ENCODE results near the gene TEX264. TPM values are rescaled to one million over a fixed set of nuclear protein-coding genes. Genes with fewer than 3 reads are reported as not detected.

Gene TEX264
- total and polyA plus RNA-seq, 5 donors from 2014 or later, result 47.0 to 165 (median 135) TPM

DNA sequence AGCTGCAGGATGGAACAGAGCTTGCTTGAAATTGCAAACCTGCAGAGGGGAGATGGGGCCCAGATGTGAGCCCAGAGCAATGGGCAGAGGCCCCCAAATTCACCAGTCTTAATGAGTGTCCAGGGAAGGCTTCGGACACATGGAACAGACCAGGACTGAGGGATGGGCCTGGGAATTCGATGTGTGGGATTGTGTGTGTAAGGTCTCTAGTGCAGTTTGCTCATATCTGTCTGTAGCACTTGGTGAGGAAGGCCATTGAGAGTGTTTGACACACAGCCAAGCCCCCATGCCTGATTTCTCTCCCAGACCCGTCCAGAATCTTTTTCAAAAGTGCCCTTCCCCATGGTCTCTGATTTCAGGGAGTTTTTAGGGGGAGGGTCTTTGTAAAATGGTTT, 17.2 kb downstream of the TEX264 start:
- H3K27me3 Mint-ChIP-seq, result no peaks in the 10 kb centered on the region
- H3K9me3 ChIP-seq (ENCODE audit: control insufficient read depth in 2 of 2, low read length in 2 of 2), result no peaks in the 10 kb centered on the region
- H3K4me3 Mint-ChIP-seq, result peak overlapping the region in 3 of 4 donors; percentile 31 to 79 (median 63)
- ATAC-seq (ENCODE audit: low read depth in 2 of 2) (no peak), DNase-seq (no peak)
- H3K4me1 ChIP-seq (ENCODE audit: control insufficient read depth, insufficient read depth, low read length, poor library complexity, severe bottlenecking), result peaks cover 76% of the 10 kb centered on the region
- H3K27ac ChIP-seq (ENCODE audit: insufficient read depth, low read length, poor library complexity, severe bottlenecking), result no peak overlapping the region
- H3K36me3 ChIP-seq (ENCODE audit: control insufficient read depth, insufficient read depth, low read length), result peaks cover 56% of the 10 kb centered on the region
- peaks cover 8 to 81% (median 54%) of the 10 kb centered on the region in 4 donors for H3K4me1 Mint-ChIP-seq
- no peaks in the 10 kb centered on the region for H3K9me3 Mint-ChIP-seq
- peaks cover 39% of the 10 kb centered on the region for H3K36me3 Mint-ChIP-seq
- H3K27ac Mint-ChIP-seq, result peak overlapping the region; percentile 71 to 96 (median 76)
- H3K4me3 ChIP-seq (ENCODE audit: low read depth, low read length), result no peak overlapping the region
- no peaks in the 10 kb centered on the region for H3K27me3 ChIP-seq (ENCODE audit: control insufficient read depth, insufficient read depth, low read length)

DNA sequence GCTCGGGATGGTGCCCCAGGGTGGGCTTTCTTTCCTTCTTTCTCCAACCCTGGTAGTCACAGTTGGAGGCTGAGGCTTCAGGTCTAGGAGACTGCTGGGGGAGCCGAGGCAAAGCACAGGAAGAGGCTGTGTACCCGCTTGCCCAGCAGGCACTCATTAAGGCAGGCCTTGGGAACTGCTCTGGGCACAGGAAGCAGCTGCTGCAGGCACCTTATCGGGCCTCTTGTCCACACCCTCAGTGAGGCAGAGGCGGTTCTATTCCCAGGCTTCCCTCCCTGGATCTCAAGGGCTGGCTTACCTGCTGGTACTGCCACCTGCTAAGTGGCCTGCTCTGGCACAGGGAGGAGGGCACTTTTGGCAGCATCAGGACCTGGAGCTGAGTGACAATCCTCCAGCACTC, 20.0 kb downstream of the TEX264 start:
- ATAC-seq (ENCODE audit: low read depth in 2 of 2), result no peak
- DNase-seq, result no peak
- Histone ChIP-seq H3K9me3 (ENCODE audit: control insufficient read depth in 2 of 2, low read length in 2 of 2) (no peaks in the 10 kb centered on the region), H3K4me1 (ENCODE audit: control insufficient read depth, insufficient read depth, low read length, poor library complexity, severe bottlenecking) (peaks cover 48% of the 10 kb centered on the region), H3K36me3 (ENCODE audit: control insufficient read depth, insufficient read depth, low read length) (peaks cover 62% of the 10 kb centered on the region), H3K27ac (ENCODE audit: insufficient read depth, low read length, poor library complexity, severe bottlenecking) (no peak overlapping the region), H3K4me3 (ENCODE audit: low read depth, low read length) (no peak overlapping the region), H3K27me3 (ENCODE audit: control insufficient read depth, insufficient read depth, low read length) (no peaks in the 10 kb centered on the region)
- H3K27me3 Mint-ChIP-seq, result no peaks in the 10 kb centered on the region
- H3K4me3 Mint-ChIP-seq, result no peak overlapping the region
- H3K4me1 Mint-ChIP-seq, result peaks cover 0 to 60% (median 35%) of the 10 kb centered on the region in 4 donors
- H3K36me3 Mint-ChIP-seq, result peaks cover 24% of the 10 kb centered on the region
- peak overlapping the region in 1 of 3 donors; percentile 71 for H3K27ac Mint-ChIP-seq
- H3K9me3 Mint-ChIP-seq, result no peaks in the 10 kb centered on the region

DNA sequence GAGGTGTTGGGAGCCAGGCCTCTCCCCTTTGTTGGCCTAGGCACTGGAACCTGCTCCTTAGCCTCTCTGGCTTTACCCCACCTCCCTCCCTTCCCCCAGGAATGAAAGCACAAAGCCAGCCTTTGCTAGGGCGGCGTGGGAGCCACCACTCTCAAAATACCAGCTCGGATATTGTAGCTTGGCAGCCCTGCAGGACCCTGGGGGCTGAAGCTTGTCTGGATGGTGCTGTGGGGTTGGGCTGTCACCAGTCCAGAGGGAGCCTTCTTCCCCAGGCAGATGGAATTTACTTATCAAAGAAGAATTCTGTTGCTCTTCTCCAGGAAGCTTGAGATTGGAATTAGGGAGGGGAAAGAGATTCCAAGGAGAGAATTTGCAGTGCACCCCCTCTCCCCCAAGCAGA, 20.9 kb downstream of the TEX264 start:
- DNase-seq, result no peak
- H3K36me3 ChIP-seq (ENCODE audit: control insufficient read depth, insufficient read depth, low read length), result peaks cover 69% of the 10 kb centered on the region

DNA sequence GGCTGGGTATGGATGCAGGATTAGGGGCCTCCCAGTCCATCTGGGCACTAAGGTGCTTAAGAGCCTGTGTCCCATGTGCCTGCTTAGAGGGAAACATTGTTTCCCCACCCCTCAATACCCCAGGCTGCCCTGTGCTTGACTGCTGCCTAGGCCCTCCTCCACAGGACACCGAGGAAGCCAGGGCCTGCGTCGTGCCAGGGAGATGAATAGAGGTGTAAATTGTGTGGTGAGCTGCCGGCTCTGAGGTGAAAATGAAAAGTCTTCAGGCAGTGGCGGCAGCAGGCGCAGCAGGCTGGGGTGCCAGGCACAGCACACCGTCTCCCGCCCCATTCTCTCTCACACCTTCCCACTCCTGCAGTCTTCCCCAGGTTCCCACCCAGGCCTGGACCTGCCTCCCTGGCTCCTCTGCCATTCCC, 21.9 kb downstream of the TEX264 start:
- Mint-ChIP-seq H3K36me3 (peaks cover 18% of the 10 kb centered on the region), H3K4me1 (peaks cover 0 to 57% (median 23%) of the 10 kb centered on the region in 4 donors), H3K27me3 (no peaks in the 10 kb centered on the region), H3K4me3 (no peak overlapping the region), H3K27ac (no peak overlapping the region), H3K9me3 (no peaks in the 10 kb centered on the region)
- H3K4me1 ChIP-seq (ENCODE audit: control insufficient read depth, insufficient read depth, low read length, poor library complexity, severe bottlenecking), result peaks cover 28% of the 10 kb centered on the region
- DNase-seq (no peak), ATAC-seq (ENCODE audit: low read depth in 2 of 2) (no peak)
- no peak overlapping the region for H3K27ac ChIP-seq (ENCODE audit: insufficient read depth, low read length, poor library complexity, severe bottlenecking)
- no peak overlapping the region for H3K4me3 ChIP-seq (ENCODE audit: low read depth, low read length)
- no peaks in the 10 kb centered on the region for H3K27me3 ChIP-seq (ENCODE audit: control insufficient read depth, insufficient read depth, low read length)
- no peaks in the 10 kb centered on the region for H3K9me3 ChIP-seq (ENCODE audit: control insufficient read depth in 2 of 2, low read length in 2 of 2)
- H3K36me3 ChIP-seq (ENCODE audit: control insufficient read depth, insufficient read depth, low read length), result peaks cover 76% of the 10 kb centered on the region

More for the DNA sequence above, 20.9 kb downstream of the TEX264 start:
- Histone ChIP-seq H3K27ac (ENCODE audit: insufficient read depth, low read length, poor library complexity, severe bottlenecking) (no peak overlapping the region), H3K4me1 (ENCODE audit: control insufficient read depth, insufficient read depth, low read length, poor library complexity, severe bottlenecking) (peaks cover 38% of the 10 kb centered on the region), H3K27me3 (ENCODE audit: control insufficient read depth, insufficient read depth, low read length) (no peaks in the 10 kb centered on the region), H3K9me3 (ENCODE audit: control insufficient read depth in 2 of 2, low read length in 2 of 2) (no peaks in the 10 kb centered on the region), H3K4me3 (ENCODE audit: low read depth, low read length) (no peak overlapping the region)
- Mint-ChIP-seq H3K27me3 (no peaks in the 10 kb centered on the region), H3K4me3 (no peak overlapping the region), H3K4me1 (peaks cover 0 to 60% (median 27%) of the 10 kb centered on the region in 4 donors), H3K27ac (peak overlapping the region in 1 of 3 donors; percentile 82), H3K9me3 (no peaks in the 10 kb centered on the region), H3K36me3 (peaks cover 21% of the 10 kb centered on the region)
- ATAC-seq (ENCODE audit: low read depth in 2 of 2), result no peak

DNA sequence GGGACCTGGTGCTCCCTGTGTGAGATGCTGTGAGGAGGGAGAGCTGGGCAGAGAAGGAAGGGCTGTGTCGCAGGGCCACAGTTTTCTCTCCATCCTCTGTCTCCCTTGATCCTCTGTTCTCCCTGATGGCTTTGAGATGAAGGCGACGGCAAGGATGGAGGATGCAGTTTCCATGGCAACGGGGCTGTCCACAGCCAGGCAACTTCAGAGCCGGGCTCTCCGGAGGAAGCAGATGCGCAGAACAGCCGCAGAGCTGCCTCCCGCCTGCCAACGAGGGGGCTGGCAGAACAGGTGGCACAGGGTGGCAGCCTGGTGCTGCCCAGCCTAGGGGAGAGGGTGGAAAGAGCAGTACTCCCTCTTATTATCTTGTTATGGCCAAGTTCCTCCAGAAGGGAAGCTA, 25.9 kb downstream of the TEX264 start:
- Histone ChIP-seq H3K9me3 (ENCODE audit: control insufficient read depth in 2 of 2, low read length in 2 of 2) (no peaks in the 10 kb centered on the region), H3K4me1 (ENCODE audit: control insufficient read depth, insufficient read depth, low read length, poor library complexity, severe bottlenecking) (no peaks in the 10 kb centered on the region), H3K36me3 (ENCODE audit: control insufficient read depth, insufficient read depth, low read length) (peaks cover 82% of the 10 kb centered on the region), H3K27ac (ENCODE audit: insufficient read depth, low read length, poor library complexity, severe bottlenecking) (no peak overlapping the region), H3K27me3 (ENCODE audit: control insufficient read depth, insufficient read depth, low read length) (no peaks in the 10 kb centered on the region), H3K4me3 (ENCODE audit: low read depth, low read length) (no peak overlapping the region)
- H3K4me1 Mint-ChIP-seq, result peaks cover 0 to 45% (median 12%) of the 10 kb centered on the region in 4 donors
- peaks cover 0 to 2% (median 0%) of the 10 kb centered on the region in 7 donors for H3K9me3 Mint-ChIP-seq
- DNase-seq, result no peak
- H3K27me3 Mint-ChIP-seq, result no peaks in the 10 kb centered on the region
- no peak overlapping the region for H3K4me3 Mint-ChIP-seq
- peak overlapping the region in 1 of 3 donors; percentile 35 for H3K27ac Mint-ChIP-seq
- H3K36me3 Mint-ChIP-seq, result peaks cover 28% of the 10 kb centered on the region
- ATAC-seq (ENCODE audit: low read depth in 2 of 2), result no peak

DNA sequence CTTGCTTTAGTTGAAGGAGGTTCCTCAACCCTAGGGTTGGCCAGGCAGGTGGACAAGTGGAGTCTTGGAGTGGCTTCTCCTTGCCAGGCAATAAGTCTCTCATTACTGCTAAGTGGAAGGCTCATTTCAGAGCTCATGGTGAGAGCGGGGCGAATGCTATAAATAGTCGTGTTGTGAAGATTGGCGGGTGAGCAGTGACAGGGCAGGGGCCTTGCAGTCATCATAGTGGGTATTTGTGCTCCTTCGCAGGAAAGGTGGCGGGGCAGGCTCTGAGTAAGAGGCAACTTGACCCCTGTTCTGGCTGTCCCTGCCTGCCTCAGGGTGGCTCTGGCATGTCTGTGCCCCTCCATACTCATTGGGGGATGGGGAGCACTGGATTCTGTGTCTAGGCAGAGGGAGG, 27.2 kb downstream of the TEX264 start:
- Histone ChIP-seq H3K27me3 (ENCODE audit: control insufficient read depth, insufficient read depth, low read length) (no peaks in the 10 kb centered on the region), H3K36me3 (ENCODE audit: control insufficient read depth, insufficient read depth, low read length) (peaks cover 73% of the 10 kb centered on the region), H3K9me3 (ENCODE audit: control insufficient read depth in 2 of 2, low read length in 2 of 2) (no peaks in the 10 kb centered on the region), H3K4me1 (ENCODE audit: control insufficient read depth, insufficient read depth, low read length, poor library complexity, severe bottlenecking) (no peaks in the 10 kb centered on the region), H3K27ac (ENCODE audit: insufficient read depth, low read length, poor library complexity, severe bottlenecking) (no peak overlapping the region), H3K4me3 (ENCODE audit: low read depth, low read length) (no peak overlapping the region)
- ATAC-seq (ENCODE audit: low read depth in 2 of 2) (no peak), DNase-seq (no peak)
- H3K27me3 Mint-ChIP-seq, result no peaks in the 10 kb centered on the region
- no peak overlapping the region for H3K4me3 Mint-ChIP-seq
- H3K9me3 Mint-ChIP-seq, result peaks cover 0 to 2% (median 0%) of the 10 kb centered on the region in 7 donors
- peaks cover 0 to 41% (median 12%) of the 10 kb centered on the region in 4 donors for H3K4me1 Mint-ChIP-seq
- peak overlapping the region in 2 of 3 donors; percentile 47 to 82 for H3K27ac Mint-ChIP-seq
- peaks cover 28% of the 10 kb centered on the region for H3K36me3 Mint-ChIP-seq

DNA sequence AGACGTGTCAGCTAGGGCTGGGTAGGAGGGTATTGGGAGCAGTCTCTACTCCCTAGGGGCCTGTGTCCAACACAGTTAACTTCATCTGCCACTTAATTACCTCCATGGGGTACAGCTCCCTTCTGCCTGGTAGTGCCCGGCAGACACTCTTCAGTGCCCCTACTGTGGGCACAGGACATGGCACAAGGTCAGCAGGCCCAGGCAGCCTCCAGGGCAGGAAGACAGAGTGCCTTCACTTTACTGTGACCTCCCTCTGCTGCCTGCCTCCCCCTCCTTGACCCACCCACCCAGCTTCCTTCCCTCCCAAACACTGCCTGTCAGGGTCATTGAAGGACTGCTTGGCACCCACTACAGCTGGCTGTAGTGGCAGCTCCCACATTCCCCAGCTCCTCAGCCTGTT, 29.4 kb downstream of the TEX264 start:
- no peaks in the 10 kb centered on the region for H3K27me3 ChIP-seq (ENCODE audit: control insufficient read depth, insufficient read depth, low read length)
- peaks cover 0 to 2% (median 0%) of the 10 kb centered on the region in 7 donors for H3K9me3 Mint-ChIP-seq
- peaks cover 36% of the 10 kb centered on the region for H3K36me3 Mint-ChIP-seq
- H3K36me3 ChIP-seq (ENCODE audit: control insufficient read depth, insufficient read depth, low read length), result peaks cover 72% of the 10 kb centered on the region
- H3K4me3 ChIP-seq (ENCODE audit: low read depth, low read length), result no peak overlapping the region
- no peaks in the 10 kb centered on the region for H3K27me3 Mint-ChIP-seq
- no peak overlapping the region for H3K4me3 Mint-ChIP-seq
- DNase-seq, result no peak
- H3K9me3 ChIP-seq (ENCODE audit: control insufficient read depth in 2 of 2, low read length in 2 of 2), result no peaks in the 10 kb centered on the region
- ATAC-seq (ENCODE audit: low read depth in 2 of 2), result no peak
- peaks cover 0 to 45% (median 16%) of the 10 kb centered on the region in 4 donors for H3K4me1 Mint-ChIP-seq
- no peaks in the 10 kb centered on the region for H3K4me1 ChIP-seq (ENCODE audit: control insufficient read depth, insufficient read depth, low read length, poor library complexity, severe bottlenecking)
- H3K27ac ChIP-seq (ENCODE audit: insufficient read depth, low read length, poor library complexity, severe bottlenecking), result no peak overlapping the region
- no peak overlapping the region for H3K27ac Mint-ChIP-seq

DNA sequence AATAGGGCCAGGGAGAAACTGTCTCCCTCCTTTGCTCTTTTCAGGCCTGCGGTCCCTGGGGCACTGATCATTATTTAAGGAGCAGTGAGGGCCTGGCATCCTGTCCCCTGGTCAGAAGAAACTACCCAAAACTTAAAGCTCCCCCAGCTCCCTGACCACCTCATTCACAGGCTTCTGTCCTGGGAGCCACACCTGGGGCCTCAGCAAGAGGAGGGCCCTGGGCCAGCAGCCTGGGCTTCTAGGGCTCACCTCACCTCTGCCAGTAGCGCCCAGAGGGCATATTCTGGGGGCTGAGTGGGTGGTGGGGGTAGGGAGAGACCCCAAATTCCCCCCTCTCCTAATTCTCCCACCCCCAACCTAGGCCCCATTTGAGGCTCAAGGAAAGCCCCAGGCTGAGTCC, 31.1 kb downstream of the TEX264 start:
- Histone ChIP-seq H3K9me3 (ENCODE audit: control insufficient read depth in 2 of 2, low read length in 2 of 2) (no peaks in the 10 kb centered on the region), H3K27me3 (ENCODE audit: control insufficient read depth, insufficient read depth, low read length) (no peaks in the 10 kb centered on the region), H3K27ac (ENCODE audit: insufficient read depth, low read length, poor library complexity, severe bottlenecking) (no peak overlapping the region), H3K36me3 (ENCODE audit: control insufficient read depth, insufficient read depth, low read length) (peaks cover 66% of the 10 kb centered on the region), H3K4me1 (ENCODE audit: control insufficient read depth, insufficient read depth, low read length, poor library complexity, severe bottlenecking) (no peaks in the 10 kb centered on the region), H3K4me3 (ENCODE audit: low read depth, low read length) (no peak overlapping the region)
- Mint-ChIP-seq H3K9me3 (peaks cover 0 to 2% (median 0%) of the 10 kb centered on the region in 7 donors), H3K36me3 (peaks cover 36% of the 10 kb centered on the region), H3K27me3 (no peaks in the 10 kb centered on the region), H3K4me3 (no peak overlapping the region), H3K27ac (no peak overlapping the region), H3K4me1 (peaks cover 0 to 44% (median 20%) of the 10 kb centered on the region in 4 donors)
- DNase-seq, result no peak
- no peak for ATAC-seq (ENCODE audit: low read depth in 2 of 2)
